ENCODE results near the gene PADI4.
A peak's percentile ranks its signal among the peaks of the same experiment; 100 is the strongest.
"Not testable (repeated sequence)": the region's sequence is repeated elsewhere in the genome, so short reads cannot be mapped to it uniquely, and the experiment has no call there.

PADI4 gene

GRCh38 chr1:17314491-17314971, 6.5 kb downstream of the PADI4 start:
- DNase-seq (ENCODE audit: low read depth in 2 of 2): no peak

GRCh38 chr1:17315542-17316130, 7.6 kb downstream of the PADI4 start:
- DNase-seq (ENCODE audit: low read depth in 2 of 2): no peak

- no peak for DNase-seq (ENCODE audit: low read depth in 2 of 2)
Observed at GRCh38 chr1:17316704-17317103, 8.7 kb downstream of the PADI4 start.

- DNase-seq (ENCODE audit: low read depth in 2 of 2): no peak
Observed at GRCh38 chr1:17318262-17318661, 10.3 kb downstream of the PADI4 start.

- DNase-seq (ENCODE audit: low read depth in 2 of 2): no peak
Observed at GRCh38 chr1:17319561-17320350, 11.8 kb downstream of the PADI4 start.

- DNase-seq (ENCODE audit: low read depth in 2 of 2): not testable (repeated sequence)
Observed at GRCh38 chr1:17321857-17322390, 13.9 kb downstream of the PADI4 start.

- no peak for DNase-seq (ENCODE audit: low read depth in 2 of 2)
Observed at GRCh38 chr1:17328855-17329254, 20.9 kb downstream of the PADI4 start.

- no peak for DNase-seq (ENCODE audit: low read depth in 2 of 2)
Observed at GRCh38 chr1:17329610-17330009, 21.6 kb downstream of the PADI4 start.

- DNase-seq (ENCODE audit: low read depth in 2 of 2): no peak
Observed at GRCh38 chr1:17330856-17331255, 22.9 kb downstream of the PADI4 start.

GRCh38 chr1:17333081-17333480, 25.1 kb downstream of the PADI4 start:
- DNase-seq (ENCODE audit: low read depth in 2 of 2): no peak

GRCh38 chr1:17335821-17336710, 28.1 kb downstream of the PADI4 start:
- DNase-seq (ENCODE audit: low read depth in 2 of 2): peak; percentile 31 to 69

GRCh38 chr1:17338706-17339493, 30.9 kb downstream of the PADI4 start:
- no peak for DNase-seq (ENCODE audit: low read depth in 2 of 2)

- no peak for DNase-seq (ENCODE audit: low read depth in 2 of 2)
Observed at GRCh38 chr1:17339521-17339920, 31.5 kb downstream of the PADI4 start.

- DNase-seq (ENCODE audit: low read depth in 2 of 2): no peak
Observed at GRCh38 chr1:17340358-17340757, 32.4 kb downstream of the PADI4 start.

GRCh38 chr1:17342014-17342441, 34.0 kb downstream of the PADI4 start:
- DNase-seq (ENCODE audit: low read depth in 2 of 2): no peak

GRCh38 chr1:17345506-17345905, 37.5 kb downstream of the PADI4 start:
- DNase-seq (ENCODE audit: low read depth in 2 of 2): not testable (repeated sequence)

- DNase-seq (ENCODE audit: low read depth in 2 of 2): no peak
Observed at GRCh38 chr1:17346046-17346789, 38.2 kb downstream of the PADI4 start.

GRCh38 chr1:17347769-17348592, 40.0 kb downstream of the PADI4 start:
- DNase-seq (ENCODE audit: low read depth in 2 of 2): no peak

GRCh38 chr1:17348593-17349234, 40.7 kb downstream of the PADI4 start:
- DNase-seq (ENCODE audit: low read depth in 2 of 2): no peak
